Caco-2 (cell line): ENCODE results near the gene TCF7L2. TPM values are rescaled to one million over a fixed set of nuclear protein-coding genes. Genes with fewer than 3 reads are reported as not detected.

Experiments used
- BruUV-seq: library from RNA; stranded (reverse); fragments of 400-500 nt; replicated peaks from 2 replicates; lab custom pipeline; 2021; lab: Mats Ljungman, UMichigan
- CTCF ChIA-PET: fragments of 300-600 bp; sonication (Branson Sonifier 250); formaldehyde crosslinking; loops from one replicate; lab custom pipeline; 2022; ENCODE audit warnings: antibody characterized with exemption; lab: Charles Lee
- POLR2A ChIA-PET: fragments of 300-600 bp; sonication (Branson Sonifier 250); formaldehyde crosslinking; loops from one replicate; lab custom pipeline; 2022; ENCODE audit warnings: antibody characterized with exemption; lab: Charles Lee
- DNase-seq, 2 experiments: peaks; one replicate each; pipeline versions ENCODE4 v3.0.0 to v3.0.0-alpha.2; 2020 to 2022
- H3K27me3 ChIP-seq: replicated peaks from 2 replicates; pipeline ENCODE4 v1.6.0; 2011; ENCODE audit warnings: low read length; ENCODE audit not compliant: control insufficient read depth, insufficient read depth
- H3K36me3 ChIP-seq: 2 replicates; pipeline ENCODE4 v1.5.1; 2011; ENCODE audit warnings: low read length; ENCODE audit not compliant: control insufficient read depth, insufficient read depth
- H3K4me1 ChIP-seq: fragments of 250-450 bp; sonication (Bioruptor Pico); 2 replicates; pipeline ENCODE4 v1.5.1; 2020; ENCODE audit warnings: mild to moderate bottlenecking
- H3K4me3 ChIP-seq: 2 replicates; pipeline ENCODE4 v1.5.1; 2011; ENCODE audit warnings: low read depth, mild to moderate bottlenecking, control low read depth, low read length
- H3K9me3 ChIP-seq: fragments of 250-450 bp; sonication (Bioruptor Pico); 2 replicates; pipeline ENCODE4 v1.5.1; 2020; ENCODE audit warnings: mild to moderate bottlenecking, moderate library complexity
- H3K27ac Mint-ChIP-seq: one replicate; pipeline ENCODE4 v1.8.0; 2022; ENCODE audit warnings: mixed read lengths; ENCODE audit not compliant: unreplicated experiment
- H3K27me3 Mint-ChIP-seq: one replicate; pipeline ENCODE4 v1.8.0; 2022; ENCODE audit warnings: mixed read lengths; ENCODE audit not compliant: insufficient read depth, unreplicated experiment
- H3K36me3 Mint-ChIP-seq: one replicate; pipeline ENCODE4 v1.8.0; 2022; ENCODE audit warnings: mild to moderate bottlenecking, mixed read lengths; ENCODE audit not compliant: insufficient read depth, unreplicated experiment
- H3K4me1 Mint-ChIP-seq: one replicate; pipeline ENCODE4 v1.8.0; 2022; ENCODE audit warnings: low read depth, mixed read lengths; ENCODE audit not compliant: unreplicated experiment
- H3K4me3 Mint-ChIP-seq: one replicate; pipeline ENCODE4 v1.8.0; 2022; ENCODE audit warnings: mild to moderate bottlenecking, moderate library complexity, mixed read lengths; ENCODE audit not compliant: unreplicated experiment
- H3K9me3 Mint-ChIP-seq: one replicate; pipeline ENCODE4 v1.8.0; 2022; ENCODE audit warnings: mixed read lengths; ENCODE audit not compliant: unreplicated experiment
- CTCF ChIP-seq, 2 experiments: fragments of 200-600 bp in 1 of 2; IDR thresholded peaks; 1 replicate in 1 of 2; 2 replicates in 1 of 2; pipeline versions ENCODE4 v1.5.1 to v1.8.0; 2011 to 2022; ENCODE audit warnings: antibody characterized with exemption in 1 of 2, control low read depth in 1 of 2, inconsistent platforms in 1 of 2, low read depth in 1 of 2, low read length in 1 of 2, mild to moderate bottlenecking in 1 of 2, moderate library complexity in 1 of 2; ENCODE audit not compliant: insufficient read depth in 1 of 2, severe bottlenecking in 1 of 2, unreplicated experiment in 1 of 2
- intact Hi-C: fragments of 100-400 bp; cut with micrococcal nuclease; formaldehyde crosslinking; loops from one replicate; pipeline ENCODE4 v1.10.0; 2022; ENCODE audit not compliant: unreplicated experiment
- total RNA-seq: library from RNA; stranded (reverse); gene quantifications from 2 replicates; pipeline ENCODE4 v1.2.3, GENCODE V29; 2022

The TCF7L2 gene
- total RNA-seq, 1 experiment from 2014 or later: 45.4 TPM

DNA sequence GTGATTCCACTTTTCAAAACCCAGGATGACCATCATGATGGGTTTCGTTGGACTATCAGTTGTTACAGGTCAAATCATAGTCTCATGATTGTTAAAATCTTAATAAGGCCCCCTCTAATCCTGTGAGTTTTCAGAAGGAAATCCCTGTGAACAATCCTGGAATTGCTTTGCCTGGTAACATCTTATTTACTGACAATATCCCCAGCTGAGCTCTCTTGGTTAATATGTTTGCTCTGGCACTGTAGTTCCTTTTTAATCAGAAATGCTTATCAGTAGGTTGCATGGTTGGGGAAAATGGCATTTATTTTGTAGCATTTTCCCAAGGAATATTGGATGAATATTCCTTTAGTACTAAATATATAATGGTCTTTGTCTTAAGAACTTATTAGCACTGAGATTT, 163.9 kb downstream of the TCF7L2 start:
- ChIA-PET POLR2A (interaction anchor here (0.6 kb wide), 1 partner anchor 583 kb away, joined by 6 read pairs; no protein-coding TSS in a partner anchor), CTCF (no interaction called here)
- Mint-ChIP-seq H3K27ac (no peak overlapping the region), H3K36me3 (peaks cover 21% of the 10 kb centered on the region), H3K9me3 (no peaks in the 10 kb centered on the region), H3K4me3 (no peak overlapping the region), H3K27me3 (no peaks in the 10 kb centered on the region), H3K4me1 (peaks cover 6% of the 10 kb centered on the region)
- intact Hi-C loops: loop anchor here (10.0 kb wide), 1 partner anchor 549 kb away; no protein-coding TSS in a partner anchor
- Histone ChIP-seq H3K9me3 (no peaks in the 10 kb centered on the region), H3K4me3 (no peak overlapping the region), H3K4me1 (peaks cover 6% of the 10 kb centered on the region; the same call in 1 of the 2 replicates), H3K36me3 (peaks cover 1% of the 10 kb centered on the region; the same call in 1 of the 2 replicates), H3K27me3 (no peaks in the 10 kb centered on the region)
- no peak for TF ChIP-seq CTCF (IDR thresholded peaks at IDR 0.05; ENCODE audit: insufficient read depth in 1 of 2, low read depth in 1 of 2, low read length in 1 of 2, severe bottlenecking in 1 of 2, unreplicated experiment in 1 of 2)
- no TSS peak for BruUV-seq
- DNase-seq: no peak

GRCh38 chr10:113115556-113115955, 165.5 kb downstream of the TCF7L2 start:
- Histone ChIP-seq H3K9me3 (no peaks in the 10 kb centered on the region), H3K36me3 (peaks cover 1% of the 10 kb centered on the region; the same call in 1 of the 2 replicates), H3K4me3 (no peak overlapping the region), H3K4me1 (peaks cover 6% of the 10 kb centered on the region; the same call in 1 of the 2 replicates), H3K27me3 (no peaks in the 10 kb centered on the region)
- no peak for TF ChIP-seq CTCF (IDR thresholded peaks at IDR 0.05; ENCODE audit: insufficient read depth in 1 of 2, low read depth in 1 of 2, low read length in 1 of 2, severe bottlenecking in 1 of 2, unreplicated experiment in 1 of 2)
- Mint-ChIP-seq H3K27me3 (no peaks in the 10 kb centered on the region), H3K36me3 (peaks cover 26% of the 10 kb centered on the region), H3K4me1 (peaks cover 6% of the 10 kb centered on the region), H3K27ac (no peak overlapping the region), H3K9me3 (no peaks in the 10 kb centered on the region), H3K4me3 (no peak overlapping the region)
- intact Hi-C loops: loop anchor here (10.0 kb wide), 1 partner anchor 551 kb away; no protein-coding TSS in a partner anchor
- no TSS peak for BruUV-seq
- CTCF ChIA-PET: no interaction called here
- POLR2A ChIA-PET: no interaction called here
- DNase-seq: no peak

DNA sequence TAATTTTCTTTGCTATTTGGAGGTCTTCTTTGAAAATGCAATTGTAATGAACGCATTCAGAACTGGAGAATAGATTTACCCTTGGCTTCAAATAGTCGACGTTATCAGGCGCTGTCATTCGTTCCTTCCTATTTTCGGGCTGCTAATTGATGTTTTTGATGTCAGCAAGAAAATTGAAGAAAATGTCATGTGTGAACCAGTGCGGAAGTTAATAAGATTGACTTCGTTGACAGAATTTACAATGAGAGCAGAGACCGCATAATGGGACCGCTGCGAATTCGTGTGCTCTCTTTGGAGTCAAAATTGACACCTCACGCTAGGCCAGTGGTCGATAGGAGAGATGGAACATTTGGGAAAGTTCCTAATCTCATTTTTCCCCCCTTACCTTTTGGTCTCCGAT, 168.8 kb downstream of the TCF7L2 start:
- POLR2A ChIA-PET: no interaction called here
- Histone ChIP-seq H3K4me3 (no peak overlapping the region), H3K9me3 (no peaks in the 10 kb centered on the region), H3K36me3 (no peaks in the 10 kb centered on the region; the same call in 1 of the 2 replicates), H3K4me1 (no peaks in the 10 kb centered on the region), H3K27me3 (no peaks in the 10 kb centered on the region)
- TF ChIP-seq CTCF (IDR thresholded peaks at IDR 0.05; ENCODE audit: insufficient read depth in 1 of 2, low read depth in 1 of 2, low read length in 1 of 2, severe bottlenecking in 1 of 2, unreplicated experiment in 1 of 2): no peak
- no TSS peak for BruUV-seq
- Mint-ChIP-seq H3K4me1 (peaks cover 6% of the 10 kb centered on the region), H3K27ac (no peak overlapping the region), H3K36me3 (peaks cover 26% of the 10 kb centered on the region), H3K9me3 (no peaks in the 10 kb centered on the region), H3K4me3 (no peak overlapping the region), H3K27me3 (no peaks in the 10 kb centered on the region)
- intact Hi-C loops: loop anchor here (10.0 kb wide), 1 partner anchor 554 kb away; no protein-coding TSS in a partner anchor
- CTCF ChIA-PET: no interaction called here
- no peak for DNase-seq
